Epidermal melanocyte (primary cell): ENCODE data around the gene SUMF1.
A peak's percentile ranks its signal among the peaks of the same experiment; 100 is the strongest.

Experiments
- DNase-seq: peaks from one replicate; pipeline ENCODE4 v3.0.0; 2011; ENCODE audit warnings: low spot score; ENCODE audit not compliant: insufficient read length

SUMF1 gene

DNA sequence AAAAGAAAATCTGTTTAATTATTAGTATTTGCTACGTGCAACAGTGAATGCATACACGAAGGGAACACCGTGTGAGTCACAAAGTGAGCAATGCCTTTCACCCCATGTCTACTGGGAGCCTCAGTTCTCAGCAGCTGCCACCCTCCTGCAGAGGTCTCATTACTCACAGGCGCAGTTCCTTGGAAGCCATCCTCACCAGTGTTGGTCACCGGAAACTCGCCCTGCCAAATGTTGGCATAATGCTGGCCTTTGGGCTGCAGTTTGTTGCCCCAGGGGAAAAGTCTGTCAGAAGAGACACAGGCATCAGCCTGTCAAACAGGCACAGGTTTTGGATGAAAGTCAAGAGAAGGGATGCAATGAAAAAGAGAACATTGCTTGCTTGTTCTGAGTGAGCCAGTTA is 50.1 kb downstream of the SUMF1 start:
- DNase-seq = peak; percentile 47

DNA sequence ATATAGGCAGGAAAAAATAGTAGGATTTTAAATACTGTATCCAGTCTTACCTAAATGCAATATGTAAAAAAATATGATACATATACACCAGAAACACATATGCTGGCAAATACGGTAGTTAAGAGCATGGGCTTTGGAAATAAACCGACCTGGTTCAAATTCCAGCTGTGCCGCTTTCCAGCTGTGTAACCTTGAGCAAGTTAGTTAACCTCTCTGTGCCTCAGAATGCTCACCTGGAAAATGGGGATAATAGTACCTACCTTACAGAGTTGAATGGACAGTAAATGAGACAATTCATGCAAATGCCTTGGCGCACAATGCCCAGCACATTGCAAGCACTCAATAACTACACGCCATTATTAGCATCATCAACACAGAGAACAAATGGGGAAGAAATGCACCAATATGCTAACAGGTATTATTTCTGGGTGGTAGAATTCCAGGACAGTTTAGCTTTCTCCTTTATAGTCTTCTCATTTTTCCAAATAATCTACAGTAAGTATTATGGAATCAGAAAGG is 50.6 kb downstream of the SUMF1 start:
- DNase-seq = no peak

DNA sequence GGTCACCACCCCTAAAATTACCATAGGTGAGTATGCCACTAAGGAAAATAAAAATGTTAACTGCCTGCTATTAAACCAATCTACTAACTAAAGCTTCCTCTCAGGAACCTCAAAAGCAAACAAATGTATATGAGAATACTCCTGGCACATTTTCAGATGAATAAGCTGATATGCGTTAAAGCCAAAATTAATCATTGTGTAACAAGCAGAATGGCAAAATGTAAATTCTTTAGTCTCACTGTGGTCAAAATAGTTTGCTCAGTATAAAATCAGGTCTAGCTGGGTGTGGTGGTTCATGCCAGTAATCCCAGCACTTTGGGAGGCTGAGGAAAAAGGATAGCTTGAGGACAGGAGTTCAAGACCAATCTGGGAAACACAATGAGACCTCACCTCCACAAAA is 53.6 kb downstream of the SUMF1 start:
- DNase-seq = no peak

DNA sequence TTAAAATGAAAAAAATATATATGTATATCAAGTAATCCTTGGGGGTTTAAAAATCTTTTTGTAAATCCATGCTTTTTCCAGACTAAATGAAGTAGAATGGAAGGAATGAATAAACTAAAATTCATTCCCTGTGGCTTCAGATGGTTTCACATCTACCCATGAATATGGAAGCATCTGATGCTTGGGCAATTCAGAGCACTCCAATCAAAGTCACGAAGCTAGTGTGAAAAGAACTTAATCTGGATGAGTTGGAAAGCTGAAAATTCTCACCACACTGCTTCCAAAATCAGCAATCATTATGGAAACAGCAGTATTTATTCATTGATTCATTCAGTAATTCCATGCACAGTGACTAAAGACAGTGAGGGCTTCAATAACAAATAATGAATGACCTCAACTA is 55.2 kb downstream of the SUMF1 start:
- DNase-seq = no peak

DNA sequence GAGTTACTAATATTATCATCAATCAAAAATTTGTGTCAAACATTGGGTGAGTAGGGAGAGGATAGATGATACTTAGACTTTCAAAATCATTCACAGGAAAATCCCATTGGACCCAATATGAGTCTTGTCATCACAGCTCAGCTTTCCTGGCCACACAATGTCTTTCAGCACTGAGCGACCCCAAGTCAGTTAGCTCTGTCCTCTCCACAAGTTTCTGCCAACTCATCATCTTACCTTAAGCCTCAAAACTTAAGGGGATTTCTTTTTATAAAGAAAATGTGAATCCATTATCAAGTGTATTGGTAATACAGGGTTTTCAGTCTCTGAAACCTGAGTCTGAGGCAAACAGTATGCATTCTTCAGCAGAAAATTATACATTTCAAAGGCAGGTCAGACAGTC is 55.8 kb downstream of the SUMF1 start:
- no peak for DNase-seq

DNA sequence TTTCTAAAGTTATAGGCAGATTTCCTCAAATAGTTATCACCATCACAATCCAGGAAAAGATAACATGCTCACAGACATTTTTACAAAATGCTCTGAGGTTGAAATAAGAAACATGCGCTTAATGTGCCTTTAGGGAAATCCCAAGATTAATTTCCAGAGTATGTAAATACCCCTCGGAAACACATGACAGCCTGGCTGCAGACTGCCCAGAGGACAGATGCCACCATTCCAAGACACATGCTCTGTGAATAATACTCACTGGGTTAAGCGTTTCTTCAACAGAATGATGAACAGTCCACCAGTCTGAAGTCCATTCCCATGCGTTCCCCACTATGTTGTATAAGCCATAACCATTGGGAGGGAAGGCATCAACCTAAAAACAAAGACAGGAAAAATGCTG is 56.5 kb downstream of the SUMF1 start:
- no peak for DNase-seq

DNA sequence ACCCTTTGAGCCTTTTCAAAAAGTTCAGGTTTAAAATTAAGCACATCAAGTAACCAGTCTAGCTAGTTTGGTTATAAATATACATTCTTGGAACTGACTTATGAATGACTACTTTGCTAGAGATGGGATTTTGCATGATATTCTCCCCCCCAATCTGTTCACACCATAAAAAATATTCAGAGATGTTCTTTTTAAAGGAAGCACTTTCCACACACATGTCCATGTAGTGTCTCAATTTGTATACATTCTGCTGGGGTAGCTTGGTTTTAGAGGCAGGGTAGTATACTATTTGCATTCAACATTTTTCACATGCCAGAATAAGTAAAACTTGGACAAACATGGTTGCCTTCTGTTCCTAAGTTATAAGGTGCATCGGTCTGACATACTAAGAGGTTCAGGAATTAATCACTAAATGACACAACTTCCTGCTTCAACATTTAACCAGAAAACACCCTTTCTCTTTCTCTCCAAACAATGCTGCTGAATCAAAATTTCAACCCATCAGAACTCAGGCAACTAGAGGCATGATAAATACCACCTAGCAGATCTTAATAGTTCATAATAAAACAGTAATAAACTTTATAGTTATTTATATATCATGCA is 57.0 kb downstream of the SUMF1 start:
- no peak for DNase-seq

DNA sequence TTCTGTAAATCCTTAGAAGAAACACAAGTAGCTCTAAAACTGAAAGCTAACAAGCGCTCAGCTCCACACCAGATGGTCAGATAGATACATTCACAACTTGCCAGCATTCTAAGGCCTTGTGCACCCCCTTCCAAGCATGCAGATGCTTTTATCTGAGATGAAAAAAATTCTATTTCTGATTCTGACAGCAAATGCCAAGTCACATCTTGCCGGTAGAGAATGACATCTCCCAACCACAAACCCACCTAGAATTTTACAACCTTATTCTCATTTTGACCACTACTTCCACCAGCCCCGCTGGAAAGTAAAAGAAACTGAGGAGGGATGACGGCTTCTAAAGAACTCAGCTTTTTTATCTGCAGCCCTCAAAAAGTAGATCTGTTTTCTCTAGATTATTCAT is 57.7 kb downstream of the SUMF1 start:
- DNase-seq = no peak

DNA sequence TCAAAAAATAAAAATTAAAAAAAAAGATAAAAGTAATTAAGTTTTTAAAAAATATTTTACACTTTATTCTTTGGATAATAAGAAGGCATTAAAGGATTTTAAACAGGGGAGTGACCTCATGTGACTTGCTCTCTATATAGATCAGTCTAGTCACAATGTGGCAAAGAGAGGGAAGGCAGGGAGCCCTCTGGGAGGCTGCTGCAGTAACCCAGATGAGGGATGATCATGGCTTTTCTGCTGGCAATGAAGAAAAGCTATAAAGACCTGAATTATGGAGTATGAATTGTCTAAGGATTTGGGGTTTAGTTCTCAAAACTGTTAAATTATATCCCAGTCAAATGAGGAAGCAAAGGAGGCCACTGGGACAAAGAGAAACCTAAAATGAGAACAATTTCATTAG is 58.1 kb downstream of the SUMF1 start:
- DNase-seq = no peak

DNA sequence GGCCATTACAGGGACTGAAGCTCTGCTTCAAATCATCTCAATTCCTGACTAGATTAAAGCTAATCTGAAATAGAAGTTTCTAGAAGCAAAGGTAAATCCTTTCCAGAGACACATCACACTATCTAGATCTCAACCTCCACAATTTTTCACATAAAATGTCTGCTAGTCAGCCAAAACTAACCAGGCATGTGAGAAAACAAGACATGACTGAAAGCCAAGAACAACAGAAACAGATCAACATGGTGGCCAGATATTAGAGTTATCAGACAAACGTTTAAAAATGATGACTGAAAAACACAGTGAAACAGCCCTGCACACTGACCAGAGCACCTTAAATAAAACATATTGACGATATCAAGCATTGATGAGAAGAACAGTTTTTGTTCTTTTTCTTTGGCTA is 59.1 kb downstream of the SUMF1 start:
- DNase-seq = no peak

DNA sequence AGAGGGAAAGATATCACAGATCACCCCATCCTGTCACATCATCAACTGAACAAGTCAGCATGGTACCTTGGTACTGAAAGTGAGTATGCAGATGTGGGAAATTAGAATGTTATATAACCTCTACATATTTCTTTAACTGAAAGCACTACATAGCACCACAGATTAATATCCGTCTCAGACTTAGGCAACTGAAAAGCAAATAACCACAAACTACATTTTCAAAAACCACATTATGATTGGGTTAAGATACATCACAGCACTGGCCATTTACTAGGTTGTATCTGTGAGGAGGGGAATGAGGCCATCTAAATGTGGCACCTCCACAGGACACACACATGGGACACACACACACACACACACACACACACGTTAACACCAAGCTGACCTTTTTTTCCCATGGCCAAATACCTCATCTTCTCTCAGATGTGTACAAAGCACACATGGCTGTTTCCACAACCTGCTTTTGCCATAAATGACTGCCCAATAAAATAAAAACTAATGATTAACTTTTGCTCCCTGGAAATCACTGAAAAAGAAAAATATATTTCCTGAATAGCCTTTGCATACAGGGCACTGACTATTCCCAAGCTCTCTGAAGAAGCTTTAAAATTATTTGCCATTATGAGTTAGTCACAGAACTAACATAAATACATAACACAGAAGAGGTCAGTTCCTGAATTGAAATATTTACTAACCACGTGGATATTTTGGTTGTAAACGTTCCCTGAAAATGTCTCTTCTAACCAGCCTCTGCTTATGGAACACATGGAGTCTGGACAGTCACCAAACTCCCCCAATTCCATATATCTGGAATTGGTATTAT is 60.1 kb downstream of the SUMF1 start:
- no peak for DNase-seq

DNA sequence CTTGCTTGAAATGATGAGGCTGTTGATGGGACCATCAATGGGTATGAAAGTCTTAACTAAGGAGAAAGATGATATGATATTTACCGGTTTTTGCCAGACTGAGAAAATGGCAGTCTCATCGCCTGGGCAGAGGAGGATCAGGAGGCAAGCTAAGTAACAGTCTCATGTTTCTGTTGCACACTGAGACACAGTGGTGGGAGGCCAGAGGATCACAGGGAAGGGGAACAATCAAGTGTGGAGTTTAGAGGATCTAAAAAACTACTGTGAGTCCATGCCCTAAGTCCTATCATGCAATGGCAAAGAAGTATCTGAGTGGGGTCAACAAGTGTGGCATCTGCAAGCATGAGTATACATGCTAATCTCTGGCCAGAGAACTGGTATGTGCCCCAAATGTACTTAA is 62.2 kb downstream of the SUMF1 start:
- DNase-seq = no peak

DNA sequence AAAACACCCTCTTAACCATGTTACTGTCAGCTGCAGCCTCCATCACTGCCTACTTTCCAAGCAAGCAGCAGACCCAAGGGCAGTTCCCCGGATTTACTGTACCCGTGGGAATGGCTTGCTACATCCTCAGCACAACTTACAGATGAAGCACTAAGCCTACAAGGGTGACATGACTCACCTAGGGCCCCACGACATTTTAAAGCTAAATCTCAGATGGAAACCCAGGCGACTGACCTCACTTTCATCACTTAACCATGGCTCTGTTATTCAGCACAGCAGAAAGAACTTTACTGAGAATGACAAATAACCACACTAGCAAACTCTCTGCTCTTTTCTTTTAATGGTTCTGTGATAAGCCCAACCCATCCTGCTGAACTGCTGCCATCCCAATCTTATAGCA is 65.6 kb downstream of the SUMF1 start:
- no peak for DNase-seq

DNA sequence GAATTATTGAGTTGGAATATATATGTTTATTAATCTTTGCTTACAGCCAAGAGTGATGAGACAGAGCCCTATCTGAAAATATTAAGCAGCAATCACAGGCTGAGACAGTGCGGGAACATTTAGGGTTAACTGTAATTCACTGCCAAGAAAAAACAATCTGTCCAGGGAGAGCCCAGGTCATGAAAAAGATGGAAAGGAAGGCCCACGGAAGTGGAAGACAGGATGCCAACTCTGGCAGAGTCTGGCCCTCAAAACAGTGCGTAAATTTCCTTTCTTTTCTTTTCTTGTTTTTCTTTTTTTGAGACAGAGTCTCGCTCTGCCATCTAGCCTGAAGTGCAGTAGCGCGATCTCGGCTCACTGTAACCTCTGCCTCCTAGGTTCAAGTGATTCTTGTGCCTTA is 67.6 kb downstream of the SUMF1 start:
- DNase-seq = no peak

DNA sequence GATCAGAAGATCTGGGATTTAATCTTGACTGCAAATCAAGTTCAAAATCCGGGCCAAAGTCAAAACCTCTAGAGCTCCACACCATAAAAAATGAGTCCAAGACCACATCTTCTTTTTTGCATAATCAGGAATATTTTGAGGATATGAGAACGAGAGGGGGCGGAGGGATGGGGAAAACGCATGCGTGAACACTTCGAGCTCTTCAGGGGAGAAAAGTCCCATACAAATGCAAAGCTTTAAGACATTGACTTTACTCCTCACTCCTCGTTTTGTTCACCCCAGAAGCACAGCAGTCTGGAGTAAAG is 68.2 kb downstream of the SUMF1 start:
- DNase-seq = no peak

DNA sequence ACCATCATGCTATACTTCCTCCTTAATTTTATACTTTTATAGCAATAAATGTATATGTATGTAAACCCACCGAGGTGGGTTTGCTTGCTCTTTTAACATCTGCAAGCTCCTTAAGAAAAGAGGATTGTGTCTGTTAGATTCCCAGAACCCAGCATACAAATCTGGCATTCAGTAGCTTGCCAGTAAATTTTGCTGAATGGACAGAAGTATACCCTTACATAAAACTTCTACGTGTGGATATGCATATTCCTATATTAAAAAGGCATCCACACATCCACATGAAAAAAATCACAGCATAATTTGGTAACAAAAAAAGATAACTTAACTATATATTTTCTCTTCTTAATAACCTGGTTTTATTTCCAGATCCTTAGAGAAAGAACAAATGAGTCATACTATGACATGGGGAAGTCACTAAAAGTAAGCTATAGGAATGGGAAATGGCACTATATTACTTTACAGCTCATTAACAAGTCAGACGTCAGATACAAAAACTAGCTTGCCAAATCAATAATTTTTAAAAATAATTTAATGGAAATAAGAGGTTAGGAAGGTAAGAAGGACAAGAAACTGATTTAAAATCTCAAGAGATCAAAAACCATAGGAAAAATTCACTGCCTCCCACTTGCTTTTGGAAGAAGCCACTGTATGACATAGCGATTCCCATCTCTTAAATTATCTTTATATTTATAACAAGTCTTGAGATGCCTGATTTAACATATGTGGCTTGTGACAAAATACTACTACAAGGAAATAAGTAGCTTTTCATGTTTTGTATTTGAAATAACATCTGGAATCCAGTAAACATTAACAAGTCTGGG is 68.7 kb downstream of the SUMF1 start:
- DNase-seq = no peak

DNA sequence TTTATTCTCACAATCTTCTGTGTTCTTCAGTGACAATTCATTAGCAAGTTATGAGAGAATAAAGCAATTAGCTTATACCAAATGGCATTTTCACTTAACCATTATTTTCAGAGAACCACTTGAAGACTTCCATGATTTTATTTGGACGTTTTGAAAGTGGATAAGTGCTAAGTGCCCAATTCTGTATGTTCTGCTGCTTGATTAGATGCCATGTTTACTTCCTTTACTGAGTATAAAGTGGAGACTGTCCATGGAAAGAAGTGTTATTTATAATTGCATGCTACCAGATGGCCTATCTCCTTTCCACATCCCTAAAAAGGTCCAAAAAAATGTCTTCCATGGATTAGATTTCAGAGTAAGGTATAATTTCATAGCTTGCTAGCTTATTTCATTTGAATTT is 69.6 kb downstream of the SUMF1 start:
- no peak for DNase-seq

DNA sequence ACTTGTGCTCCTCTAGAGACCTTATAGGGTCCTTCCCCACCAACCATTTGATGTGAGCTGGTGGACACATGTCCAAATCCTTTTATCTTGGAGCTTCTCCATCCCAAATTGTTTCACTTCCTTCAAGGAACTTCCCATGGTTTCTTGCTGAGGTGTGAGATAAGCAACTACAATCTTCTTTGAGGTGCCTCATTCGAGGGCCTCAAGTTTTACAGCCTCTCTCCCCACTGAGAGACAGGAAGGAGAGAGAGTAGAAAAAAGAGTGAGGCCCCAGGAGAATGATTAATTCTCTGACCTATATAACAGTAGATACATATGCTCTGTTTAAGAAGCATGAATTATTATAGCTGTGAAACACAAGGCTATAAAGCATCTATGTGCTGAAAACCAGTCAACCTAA is 70.5 kb downstream of the SUMF1 start:
- no peak for DNase-seq

DNA sequence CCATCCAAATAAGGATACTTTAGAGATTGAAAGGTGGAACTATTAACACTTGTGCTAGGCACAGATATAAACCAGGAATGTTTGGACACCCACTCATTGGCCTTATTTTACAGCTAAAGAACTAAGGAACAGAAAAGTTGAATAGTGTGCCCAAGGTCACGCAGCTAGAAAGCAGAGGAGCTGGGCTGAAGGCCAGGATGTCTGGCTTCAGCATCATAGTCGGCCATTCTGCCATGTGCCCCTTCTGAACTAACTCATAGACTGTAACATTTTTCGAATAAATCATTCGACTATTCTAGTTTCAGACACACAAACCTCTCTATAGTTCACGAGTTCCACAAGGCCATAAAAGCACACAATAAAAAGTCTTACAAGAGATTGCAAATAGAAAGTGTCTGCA is 71.1 kb downstream of the SUMF1 start:
- DNase-seq = no peak

DNA sequence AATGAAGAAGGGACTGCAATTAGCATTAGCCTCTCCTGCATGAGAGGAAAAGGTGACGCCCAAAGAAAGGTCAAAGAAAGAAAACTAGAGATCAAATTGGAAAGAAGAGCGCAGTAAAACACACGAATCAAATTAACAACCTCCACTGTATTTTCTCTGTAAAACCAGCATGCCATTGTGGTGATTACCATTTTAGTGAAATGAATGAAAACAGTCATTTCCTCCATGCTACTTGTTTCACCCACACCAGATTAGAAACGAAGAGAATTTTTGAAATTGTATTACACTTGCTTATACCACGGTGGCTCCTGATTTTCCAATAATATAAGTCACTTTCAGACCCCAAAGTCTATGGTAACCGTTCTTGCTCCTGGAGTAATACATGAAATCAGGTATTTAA is 71.6 kb downstream of the SUMF1 start:
- DNase-seq = no peak

DNA sequence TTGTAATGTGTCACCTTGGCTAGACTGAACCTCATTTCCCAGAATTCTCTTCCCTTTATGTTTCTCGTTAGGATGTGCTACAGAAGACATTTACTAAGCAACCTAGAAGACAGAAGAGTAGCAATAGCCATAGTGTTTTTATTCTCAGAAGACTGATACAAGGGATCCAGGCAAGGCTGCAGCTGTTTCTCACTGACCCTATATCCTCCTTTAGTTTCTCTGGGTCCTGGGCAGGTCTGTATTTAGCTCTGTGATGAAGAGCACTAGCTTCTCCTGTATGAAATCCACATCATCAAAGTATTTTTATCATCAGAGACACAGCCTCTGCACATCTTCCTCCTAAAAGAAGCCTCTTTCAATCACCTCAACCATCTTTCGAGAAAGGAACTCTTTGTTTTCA is 72.5 kb downstream of the SUMF1 start:
- DNase-seq = no peak

DNA sequence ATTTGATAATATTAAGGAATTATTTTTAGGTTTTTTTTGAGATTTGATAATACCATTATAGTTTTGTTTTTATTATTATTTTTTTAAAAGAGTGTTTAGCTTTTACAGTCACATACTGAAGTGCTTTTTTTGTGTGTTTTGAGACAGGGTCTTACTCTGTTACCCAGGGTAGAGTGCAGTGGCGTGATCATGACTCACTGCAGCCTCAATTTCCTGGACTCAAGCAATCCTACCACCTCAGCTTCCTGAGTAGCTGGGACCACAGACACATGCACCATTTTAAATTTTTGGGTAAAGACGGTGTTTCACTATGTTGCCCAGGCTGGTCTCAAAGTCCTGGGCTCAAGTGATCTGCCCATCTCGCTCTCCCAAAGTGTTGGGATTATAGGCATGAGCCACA is 73.0 kb downstream of the SUMF1 start:
- no peak for DNase-seq

DNA sequence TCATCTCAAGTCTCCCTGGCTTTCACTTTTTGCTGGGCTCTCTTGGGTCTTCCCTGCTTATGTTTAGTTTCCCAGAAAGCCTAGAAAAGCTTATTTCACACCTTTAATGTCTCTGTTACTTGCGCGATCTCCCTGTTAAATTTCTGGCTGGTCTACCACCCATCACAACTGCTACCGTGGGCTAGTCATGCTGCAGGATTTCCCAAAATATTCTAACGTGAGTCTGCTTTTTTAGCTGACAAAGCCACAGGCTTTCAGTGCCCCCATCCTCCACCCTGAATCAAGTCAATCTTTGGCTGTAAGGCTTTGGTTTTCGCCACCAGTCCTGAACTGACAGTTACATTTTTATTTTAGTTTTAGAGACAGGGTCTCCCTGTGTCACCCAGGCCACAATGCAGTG is 74.1 kb downstream of the SUMF1 start:
- DNase-seq = no peak
